Measurements from ENCODE around the gene ATP6V0A1. TPM values are rescaled to one million over a fixed set of nuclear protein-coding genes. Genes with fewer than 3 reads are reported as not detected.

The ATP6V0A1 gene
- total and polyA plus RNA-seq, 12 donors = 42.9 to 126 (median 88.3) TPM

DNA sequence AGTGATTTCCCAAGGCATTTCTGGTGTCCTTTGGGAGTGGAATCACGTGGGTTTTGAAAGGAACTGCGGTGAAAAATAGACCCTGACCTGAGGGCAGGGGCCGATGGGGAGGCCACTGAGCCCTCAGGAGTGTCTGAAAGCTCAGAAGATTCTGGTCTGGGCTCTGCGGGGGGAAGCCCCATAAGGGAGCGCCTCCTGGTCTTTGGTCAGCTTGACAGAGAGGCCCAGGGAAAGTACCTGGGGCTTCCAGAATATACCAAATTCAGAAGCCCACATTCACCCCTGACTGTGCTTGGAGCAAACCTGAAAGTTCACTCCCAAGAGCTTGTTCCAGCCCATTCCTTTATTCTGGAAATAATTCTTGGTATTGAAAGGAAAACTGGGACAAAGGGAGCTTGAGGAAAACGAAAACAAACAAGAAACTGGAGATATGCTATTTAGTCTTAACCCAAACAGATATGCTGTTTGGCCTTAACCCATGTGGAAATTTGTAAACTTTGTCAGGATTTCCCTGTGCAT is 54.1 kb downstream of the ATP6V0A1 start:
- Histone ChIP-seq H3K4me3 (no peak overlapping the region), H3K4me1 (replicated peaks in 1 of 2) (peaks cover 9 to 29% of the 10 kb centered on the region in 2 donors), H3K9me3 (replicated peaks in 1 of 3) (no peaks in the 10 kb centered on the region), H3K27me3 (no peaks in the 10 kb centered on the region), H3K36me3 (replicated peaks in 1 of 2) (peaks cover 0 to 68% of the 10 kb centered on the region in 2 donors), H3K27ac (peak overlapping the region in 4 of 5 donors; percentile 18 to 78 (median 66))
- TF ChIP-seq POLR2A (IDR thresholded peaks at IDR 0.05) (no peak), CTCF (IDR thresholded peaks at IDR 0.05) (no peak)
- WGBS, 4 donors = 46 to 58% (median 51%) methylated on average over 1 to 6 of the region's 6 CpGs
- intact Hi-C loops (cut with DNase I) = loop anchor here in 1 of 2 donors (10.0 kb wide), 1 partner anchor 188 kb away; no protein-coding TSS in a partner anchor
- peak in 1 of 7 donors; percentile 29 for DNase-seq

DNA sequence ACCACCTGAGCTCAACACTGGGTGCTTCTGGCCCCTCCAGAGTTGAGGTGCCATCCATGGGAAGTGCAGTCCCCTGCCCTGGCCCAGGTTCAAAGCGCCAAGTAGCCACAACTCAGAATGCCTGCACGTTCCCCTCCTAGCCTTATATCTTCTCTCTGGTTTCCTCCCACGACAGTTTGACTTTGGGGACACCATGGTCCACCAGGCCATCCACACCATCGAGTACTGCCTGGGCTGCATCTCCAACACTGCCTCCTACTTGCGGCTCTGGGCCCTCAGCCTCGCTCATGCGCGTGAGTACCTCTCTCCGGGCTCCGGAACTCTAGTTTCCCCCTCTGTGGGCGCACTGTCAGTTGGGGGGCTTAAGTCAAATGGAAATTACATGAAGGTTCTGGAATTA is 55.0 kb downstream of the ATP6V0A1 start:
- H3K27ac ChIP-seq = peak overlapping the region in 4 of 5 donors; percentile 18 to 78 (median 43)
- H3K4me3 ChIP-seq = no peak overlapping the region
- peaks cover 18 to 38% of the 10 kb centered on the region in 2 donors for H3K4me1 ChIP-seq (replicated peaks in 1 of 2)
- H3K36me3 ChIP-seq (replicated peaks in 1 of 2) = peaks cover 0 to 59% of the 10 kb centered on the region in 2 donors
- intact Hi-C loops (cut with DNase I) = loop anchor here in 1 of 2 donors (10.0 kb wide), 1 partner anchor 189 kb away; no protein-coding TSS in a partner anchor
- no peaks in the 10 kb centered on the region for H3K27me3 ChIP-seq
- no peaks in the 10 kb centered on the region for H3K9me3 ChIP-seq (replicated peaks in 1 of 3)
- TF ChIP-seq CTCF (IDR thresholded peaks at IDR 0.05) (no peak), POLR2A (IDR thresholded peaks at IDR 0.05) (no peak)
- 92 to 97% (median 95%) methylated on average over 11 of the region's 11 CpGs for WGBS, 4 donors
- DNase-seq = no peak

- Histone ChIP-seq H3K4me1 (replicated peaks in 1 of 2) (peaks cover 24 to 44% of the 10 kb centered on the region in 2 donors), H3K27ac (peak overlapping the region in 3 of 5 donors; percentile 4 to 68 (median 24)), H3K27me3 (no peaks in the 10 kb centered on the region), H3K4me3 (no peak overlapping the region), H3K36me3 (replicated peaks in 1 of 2) (peaks cover 0 to 53% of the 10 kb centered on the region in 2 donors), H3K9me3 (replicated peaks in 1 of 3) (no peaks in the 10 kb centered on the region)
- 90 to 98% (median 95%) methylated on average over 4 to 11 of the region's 11 CpGs for WGBS, 4 donors
- intact Hi-C loops (cut with DNase I) = loop anchor here in 1 of 2 donors (10.0 kb wide), 1 partner anchor 189 kb away; no protein-coding TSS in a partner anchor
- DNase-seq = peak in 1 of 7 donors; percentile 18
- no peak for TF ChIP-seq CTCF (IDR thresholded peaks at IDR 0.05)
- no peak for TF ChIP-seq POLR2A (IDR thresholded peaks at IDR 0.05)
Observed at GRCh38 chr17:42514279-42514678, 55.6 kb downstream of the ATP6V0A1 start.

DNA sequence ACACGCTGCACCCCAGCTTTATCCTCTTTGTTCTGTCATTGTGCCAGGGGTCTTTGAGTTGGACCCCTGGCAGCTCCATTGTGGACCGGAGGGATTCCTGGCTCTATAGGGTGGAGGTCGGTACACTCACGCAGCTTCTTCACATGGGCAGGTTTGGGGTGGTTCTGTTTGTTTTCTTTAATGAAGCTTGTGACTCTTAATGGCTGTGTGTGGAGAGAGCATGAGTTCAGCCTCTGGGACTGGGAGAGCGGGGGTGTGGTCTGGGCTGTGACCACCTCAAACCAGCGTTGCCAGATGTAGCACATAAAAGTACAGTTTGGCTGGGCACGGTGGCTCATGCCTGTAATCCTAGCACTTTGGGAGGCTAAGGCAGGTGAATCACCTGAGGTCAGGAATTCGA is 56.2 kb downstream of the ATP6V0A1 start:
- no peak for TF ChIP-seq CTCF (IDR thresholded peaks at IDR 0.05)
- no peak for TF ChIP-seq POLR2A (IDR thresholded peaks at IDR 0.05)
- intact Hi-C loops (cut with DNase I) = loop anchor here (5.0 to 10.0 kb wide), 2 partner anchors 88 to 190 kb away; no protein-coding TSS in a partner anchor
- Histone ChIP-seq H3K4me3 (no peak overlapping the region), H3K36me3 (replicated peaks in 1 of 2) (peaks cover 0 to 47% of the 10 kb centered on the region in 2 donors), H3K27ac (peak overlapping the region in 2 of 5 donors; percentile 1 to 4), H3K27me3 (no peaks in the 10 kb centered on the region), H3K4me1 (replicated peaks in 1 of 2) (peaks cover 30 to 49% of the 10 kb centered on the region in 2 donors), H3K9me3 (replicated peaks in 1 of 3) (no peaks in the 10 kb centered on the region)
- no peak for DNase-seq
- 78 to 92% (median 83%) methylated on average over 7 to 8 of the region's 8 CpGs for WGBS, 4 donors
